NB4 (cell line): ENCODE data around the gene NLGN4Y.

Experiments
- DNase-seq: peaks from one replicate; pipeline ENCODE4 v3.0.0; 2010; ENCODE audit warnings: low read depth
- H3K4me3 ChIP-seq: one replicate; pipeline ENCODE4 v1.5.1; 2011; ENCODE audit warnings: mild to moderate bottlenecking, low read depth, low read length, moderate library complexity
- MYC ChIP-seq: IDR thresholded peaks from 2 replicates; pipeline ENCODE4 v1.6.1; 2011; ENCODE audit warnings: low read depth, low read length
- POLR2A ChIP-seq: IDR thresholded peaks from 2 replicates; pipeline ENCODE4 v1.6.1; 2011; ENCODE audit warnings: mild to moderate bottlenecking; ENCODE audit not compliant: insufficient read length; ENCODE audit errors: extremely low read depth
- TF ChIP-seq, protein P1 (sequence below): IDR thresholded peaks from 2 replicates; pipeline ENCODE4 v1.6.1; 2011; ENCODE audit warnings: low read depth, low read length
- TF ChIP-seq, protein P2 (sequence below): IDR thresholded peaks from one replicate; pipeline ENCODE4 v1.5.1; 2012; ENCODE audit warnings: low read depth, low read length

NLGN4Y gene

DNA sequence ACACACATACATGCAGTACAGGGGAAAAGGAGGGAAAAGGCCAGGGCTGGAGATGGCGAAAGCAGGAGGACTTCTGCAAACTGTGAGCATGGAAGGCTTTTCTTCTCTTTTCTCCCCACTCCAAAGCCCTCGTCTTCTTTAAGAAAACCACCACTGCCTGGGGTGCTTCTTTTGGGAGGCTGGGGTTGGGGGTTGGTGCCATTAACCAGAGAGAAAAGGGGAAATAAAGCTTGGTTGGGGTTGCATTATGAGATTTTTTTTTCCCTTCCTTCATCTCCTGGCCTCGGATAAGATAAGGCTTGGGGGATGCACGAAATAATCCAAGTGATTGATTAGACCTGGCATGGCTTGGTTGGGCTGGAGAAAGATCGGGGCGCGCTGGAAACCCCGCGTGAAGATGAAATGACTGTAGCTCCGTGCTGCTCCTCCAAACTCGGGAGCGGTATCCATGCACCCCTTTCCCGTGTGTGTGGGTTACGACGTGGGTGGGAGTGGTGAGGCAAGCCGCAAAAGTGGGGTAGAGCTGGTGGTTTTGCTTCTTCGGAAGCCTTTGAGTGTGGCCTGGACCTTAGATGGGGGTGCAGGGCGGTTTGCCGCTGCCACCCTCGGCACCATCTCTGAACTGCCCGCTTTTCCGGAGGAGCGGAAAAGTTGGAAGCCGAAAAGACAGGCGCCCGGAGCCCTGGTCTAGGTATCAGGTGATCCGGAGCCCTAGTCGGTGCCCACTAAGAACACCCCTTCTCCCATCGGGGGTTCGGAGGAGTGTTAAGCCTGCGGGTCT is 648 bp upstream of the NLGN4Y start:
- TF ChIP-seq, protein P1, sequence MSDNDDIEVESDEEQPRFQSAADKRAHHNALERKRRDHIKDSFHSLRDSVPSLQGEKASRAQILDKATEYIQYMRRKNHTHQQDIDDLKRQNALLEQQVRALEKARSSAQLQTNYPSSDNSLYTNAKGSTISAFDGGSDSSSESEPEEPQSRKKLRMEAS = no peak
- TF ChIP-seq MYC = no peak
- no peak for TF ChIP-seq POLR2A
- TF ChIP-seq, protein P2, sequence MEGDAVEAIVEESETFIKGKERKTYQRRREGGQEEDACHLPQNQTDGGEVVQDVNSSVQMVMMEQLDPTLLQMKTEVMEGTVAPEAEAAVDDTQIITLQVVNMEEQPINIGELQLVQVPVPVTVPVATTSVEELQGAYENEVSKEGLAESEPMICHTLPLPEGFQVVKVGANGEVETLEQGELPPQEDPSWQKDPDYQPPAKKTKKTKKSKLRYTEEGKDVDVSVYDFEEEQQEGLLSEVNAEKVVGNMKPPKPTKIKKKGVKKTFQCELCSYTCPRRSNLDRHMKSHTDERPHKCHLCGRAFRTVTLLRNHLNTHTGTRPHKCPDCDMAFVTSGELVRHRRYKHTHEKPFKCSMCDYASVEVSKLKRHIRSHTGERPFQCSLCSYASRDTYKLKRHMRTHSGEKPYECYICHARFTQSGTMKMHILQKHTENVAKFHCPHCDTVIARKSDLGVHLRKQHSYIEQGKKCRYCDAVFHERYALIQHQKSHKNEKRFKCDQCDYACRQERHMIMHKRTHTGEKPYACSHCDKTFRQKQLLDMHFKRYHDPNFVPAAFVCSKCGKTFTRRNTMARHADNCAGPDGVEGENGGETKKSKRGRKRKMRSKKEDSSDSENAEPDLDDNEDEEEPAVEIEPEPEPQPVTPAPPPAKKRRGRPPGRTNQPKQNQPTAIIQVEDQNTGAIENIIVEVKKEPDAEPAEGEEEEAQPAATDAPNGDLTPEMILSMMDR = no peak
- H3K4me3 ChIP-seq = no peak overlapping the region
- no peak for DNase-seq

DNA sequence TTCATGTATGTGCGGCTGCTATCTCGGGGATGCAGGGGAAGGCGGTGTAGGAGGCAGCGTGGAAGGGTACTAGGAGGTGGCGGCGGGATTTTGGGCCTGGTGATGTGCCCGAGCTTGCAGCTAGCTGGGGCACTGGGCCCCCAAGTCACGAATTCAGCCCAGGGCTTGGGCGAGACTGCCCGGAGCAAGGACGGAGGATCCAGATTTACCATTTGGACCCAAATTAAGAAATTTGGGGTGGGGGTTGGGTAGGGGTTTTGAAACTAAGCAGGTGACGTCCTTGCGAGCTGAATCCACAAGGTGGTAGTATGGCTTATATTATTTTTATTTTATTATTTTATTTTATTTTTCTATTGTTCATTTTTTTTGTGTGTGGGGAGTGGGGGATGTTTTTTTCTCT is 986 bp downstream of the NLGN4Y start:
- no peak for DNase-seq
- no peak overlapping the region for H3K4me3 ChIP-seq
- TF ChIP-seq, protein P2 = no peak
- TF ChIP-seq MYC = no peak
- TF ChIP-seq, protein P1 = no peak
- no peak for TF ChIP-seq POLR2A

DNA sequence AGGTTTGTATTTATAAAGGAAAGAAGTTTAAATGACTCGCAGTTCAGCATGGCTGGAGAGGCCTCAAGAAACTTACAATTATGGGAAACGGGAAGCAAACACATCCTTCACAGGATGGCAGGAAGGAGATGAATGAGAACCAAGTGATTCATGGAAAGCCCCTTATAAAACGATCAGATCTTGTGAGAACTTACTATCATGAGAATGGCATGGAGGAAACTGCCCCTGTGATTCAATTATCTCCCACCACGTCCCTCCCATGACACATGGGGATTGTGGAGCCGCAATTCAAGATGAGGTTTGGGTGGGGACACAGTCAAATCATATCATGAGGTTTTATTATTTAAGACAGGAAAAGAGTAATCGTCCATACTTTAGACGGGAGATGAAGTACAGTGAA is 4.0 kb downstream of the NLGN4Y start:
- no peak for DNase-seq
- H3K4me3 ChIP-seq = no peak overlapping the region
- TF ChIP-seq, protein P2 = no peak
- TF ChIP-seq, protein P1 = no peak
- TF ChIP-seq POLR2A (no peak), MYC (no peak)

DNA sequence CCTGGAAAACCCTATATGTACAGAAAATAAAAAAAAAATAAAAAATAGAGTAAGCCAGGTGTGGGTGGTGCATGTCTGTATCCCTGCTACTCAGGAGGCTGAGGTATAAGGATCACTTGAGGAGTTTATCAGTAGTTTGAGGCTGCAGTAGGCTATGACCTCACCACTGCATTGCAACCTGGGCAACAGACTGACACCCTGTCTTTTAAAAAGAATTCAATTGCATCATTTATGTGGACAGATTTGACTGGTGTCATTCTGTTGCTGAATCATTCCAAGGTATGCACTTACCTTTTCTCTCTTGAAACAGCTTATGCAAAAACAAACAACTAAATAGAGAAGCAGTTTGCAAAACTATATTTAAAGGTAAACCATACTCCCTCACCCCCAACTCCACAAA is 12.4 kb downstream of the NLGN4Y start:
- no peak for DNase-seq
- no peak overlapping the region for H3K4me3 ChIP-seq
- no peak for TF ChIP-seq POLR2A
- TF ChIP-seq, protein P1 = no peak

DNA sequence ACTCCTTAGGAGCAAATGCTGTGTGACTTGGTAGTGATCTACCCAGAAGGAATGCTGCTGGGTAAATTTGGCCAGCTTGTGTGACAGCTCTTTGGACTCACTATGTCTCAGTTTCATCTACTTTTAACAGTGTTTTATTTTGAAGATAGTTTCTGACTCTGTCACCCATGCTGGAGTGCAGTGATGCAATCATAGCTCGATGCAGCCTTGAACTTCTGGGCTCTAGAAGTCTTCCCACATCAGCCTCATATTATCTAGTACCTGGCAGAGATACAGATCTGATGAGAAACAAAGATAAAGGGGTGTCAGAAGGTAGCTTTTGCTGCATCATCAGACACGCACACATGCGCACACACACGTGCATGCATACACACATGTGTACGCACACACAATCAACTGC is 19.2 kb downstream of the NLGN4Y start:
- TF ChIP-seq, protein P2 = no peak
- TF ChIP-seq, protein P1 = no peak
- TF ChIP-seq MYC = no peak
- no peak for TF ChIP-seq POLR2A
- DNase-seq = no peak
- H3K4me3 ChIP-seq = no peak overlapping the region

DNA sequence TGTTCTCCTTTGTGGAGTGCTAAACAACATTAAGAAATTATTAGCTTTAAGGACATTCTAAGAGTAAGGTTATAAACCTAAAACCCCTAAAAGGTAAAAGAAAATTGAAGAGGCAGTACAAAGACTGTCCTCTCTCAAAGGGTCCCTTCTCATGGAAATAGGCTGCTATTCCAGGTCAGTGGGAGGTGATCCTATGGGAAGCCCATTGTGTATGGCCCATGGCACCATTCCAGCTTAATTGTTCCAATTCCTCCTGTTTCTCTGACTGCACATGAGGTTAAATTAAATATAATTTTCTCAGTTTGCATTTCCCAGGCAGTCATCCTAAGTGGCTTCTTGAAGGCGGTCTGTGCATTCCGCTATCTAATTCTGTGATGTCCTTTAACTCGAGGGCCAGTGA is 57.0 kb downstream of the NLGN4Y start:
- no peak for DNase-seq
- TF ChIP-seq POLR2A = no peak
- no peak for TF ChIP-seq MYC
- TF ChIP-seq, protein P2 = no peak
- TF ChIP-seq, protein P1 = no peak
- H3K4me3 ChIP-seq = no peak overlapping the region
